Measurements from ENCODE around the gene OSMR. TPM values are rescaled to one million over a fixed set of nuclear protein-coding genes. Genes with fewer than 3 reads are reported as not detected.

The OSMR gene
- total and polyA plus RNA-seq, 2 of the 13 experiments (the other 11 are each of a cell fraction or from before 2014, with no cell fraction given): 21.3 to 86.5 TPM

- Histone ChIP-seq H3K4me1 (ENCODE audit: insufficient read depth, low read length) (peaks cover 37% of the 10 kb centered on the region), H3K27me3 (ENCODE audit: control insufficient read depth in 1 of 2, insufficient read depth in 2 of 2, low read length in 2 of 2) (no peaks in the 10 kb centered on the region), H3K4me3 (replicated peaks in 1 of 3; ENCODE audit: insufficient read depth in 1 of 3, low read depth in 2 of 3, low read length in 3 of 3) (no peak overlapping the region), H3K4me2 (ENCODE audit: low read depth, low read length) (peak overlapping the region; percentile 50), H3K36me3 (replicated peaks in 1 of 2; ENCODE audit: control insufficient read depth in 1 of 2, insufficient read depth in 2 of 2, low read length in 2 of 2) (no peaks in the 10 kb centered on the region), H2AFZ (ENCODE audit: low read length) (no peak overlapping the region), H3K9me3 (ENCODE audit: low read length) (peaks cover 10% of the 10 kb centered on the region), H3K27ac (ENCODE audit: extremely low read length, insufficient read depth, low read length) (peak overlapping the region; percentile 21), H4K20me1 (ENCODE audit: insufficient read depth, low read length) (no peaks in the 10 kb centered on the region; the same call in 1 of the 2 replicates), H3K79me2 (ENCODE audit: insufficient read depth, low read length) (peaks cover 69% of the 10 kb centered on the region), H3K9ac (ENCODE audit: insufficient read depth, low read depth, low read length) (no peak overlapping the region)
- ATAC-seq (peak; percentile 56; the same call in 2 of the 3 replicates), FAIRE-seq (no peak), DNase-seq (ENCODE audit: low spot score) (peak; percentile 45)
- intact Hi-C loops (cut with micrococcal nuclease; ENCODE audit: unreplicated experiment) (no loop called here), in situ Hi-C loops (cut with HindIII; ENCODE audit: extremely low pct_ligation_motif_present, low pct_unique_long_range_greater_than_20kb) (no loop called here)
- no TSS peak for BruUV-seq (replicated peaks)
- WGBS (ENCODE audit: low lambda C conversion rate): 4% methylated on average over 3 of the region's 3 CpGs
- POLR2A ChIA-PET: interaction anchor here (0.7 to 1.5 kb wide), 2 partner anchors 12 to 17 kb away, joined by 3 to 4 read pairs; no protein-coding TSS in a partner anchor
- CTCF ChIA-PET (ENCODE audit: low intra/inter-chr PET ratio, low total read pairs): no interaction called here
- no peak for TF ChIP-seq PHF21A (CRISPR knock-in tag; IDR thresholded peaks at IDR 0.05)
- TF ChIP-seq CREM (IDR thresholded peaks at IDR 0.05): peak; percentile 52; the same call in 1 of the 2 replicates
- no peak for TF ChIP-seq CREM (CRISPR knock-in tag; IDR thresholded peaks at IDR 0.05)
- TF ChIP-seq IRF1 (CRISPR knock-in tag; IDR thresholded peaks at IDR 0.05; ENCODE audit: low read depth): no peak
- TF ChIP-seq CBX1 (IDR thresholded peaks at IDR 0.05; ENCODE audit: low read depth): no peak
- TF ChIP-seq SOX13 (IDR thresholded peaks at IDR 0.05): no peak
- TF ChIP-seq SOX13 (CRISPR knock-in tag; conservative IDR thresholded peaks at IDR 0.05 in 1 of 2, IDR thresholded peaks at IDR 0.05 in 1 of 2): peak in 1 of 2 experiments; percentile 86; a peak in 2 of 4 replicates
- TF ChIP-seq SIN3A (IDR thresholded peaks at IDR 0.05; ENCODE audit: borderline replicate concordance, low read depth, low read length): no peak
- TF ChIP-seq ZNF17 (CRISPR knock-in tag; IDR thresholded peaks at IDR 0.05): no peak
- peak; percentile 46; the same call in 1 of the 2 replicates for TF ChIP-seq MED1 (CRISPR knock-in tag; IDR thresholded peaks at IDR 0.05)
- TF ChIP-seq, protein P1, sequence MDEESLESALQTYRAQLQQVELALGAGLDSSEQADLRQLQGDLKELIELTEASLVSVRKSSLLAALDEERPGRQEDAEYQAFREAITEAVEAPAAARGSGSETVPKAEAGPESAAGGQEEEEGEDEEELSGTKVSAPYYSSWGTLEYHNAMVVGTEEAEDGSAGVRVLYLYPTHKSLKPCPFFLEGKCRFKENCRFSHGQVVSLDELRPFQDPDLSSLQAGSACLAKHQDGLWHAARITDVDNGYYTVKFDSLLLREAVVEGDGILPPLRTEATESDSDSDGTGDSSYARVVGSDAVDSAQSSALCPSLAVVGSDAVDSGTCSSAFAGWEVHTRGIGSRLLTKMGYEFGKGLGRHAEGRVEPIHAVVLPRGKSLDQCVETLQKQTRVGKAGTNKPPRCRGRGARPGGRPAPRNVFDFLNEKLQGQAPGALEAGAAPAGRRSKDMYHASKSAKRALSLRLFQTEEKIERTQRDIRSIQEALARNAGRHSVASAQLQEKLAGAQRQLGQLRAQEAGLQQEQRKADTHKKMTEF (CRISPR knock-in tag; IDR thresholded peaks at IDR 0.05): peak; percentile 46; the same call in 1 of the 2 replicates
- no peak for TF ChIP-seq SRSF1 (optimal IDR thresholded peaks at IDR 0.05; ENCODE audit: low read depth, low read length)
- TF ChIP-seq ZNF180 (CRISPR knock-in tag; IDR thresholded peaks at IDR 0.05; ENCODE audit: borderline replicate concordance, low read depth): no peak
- TF ChIP-seq, protein P2, sequence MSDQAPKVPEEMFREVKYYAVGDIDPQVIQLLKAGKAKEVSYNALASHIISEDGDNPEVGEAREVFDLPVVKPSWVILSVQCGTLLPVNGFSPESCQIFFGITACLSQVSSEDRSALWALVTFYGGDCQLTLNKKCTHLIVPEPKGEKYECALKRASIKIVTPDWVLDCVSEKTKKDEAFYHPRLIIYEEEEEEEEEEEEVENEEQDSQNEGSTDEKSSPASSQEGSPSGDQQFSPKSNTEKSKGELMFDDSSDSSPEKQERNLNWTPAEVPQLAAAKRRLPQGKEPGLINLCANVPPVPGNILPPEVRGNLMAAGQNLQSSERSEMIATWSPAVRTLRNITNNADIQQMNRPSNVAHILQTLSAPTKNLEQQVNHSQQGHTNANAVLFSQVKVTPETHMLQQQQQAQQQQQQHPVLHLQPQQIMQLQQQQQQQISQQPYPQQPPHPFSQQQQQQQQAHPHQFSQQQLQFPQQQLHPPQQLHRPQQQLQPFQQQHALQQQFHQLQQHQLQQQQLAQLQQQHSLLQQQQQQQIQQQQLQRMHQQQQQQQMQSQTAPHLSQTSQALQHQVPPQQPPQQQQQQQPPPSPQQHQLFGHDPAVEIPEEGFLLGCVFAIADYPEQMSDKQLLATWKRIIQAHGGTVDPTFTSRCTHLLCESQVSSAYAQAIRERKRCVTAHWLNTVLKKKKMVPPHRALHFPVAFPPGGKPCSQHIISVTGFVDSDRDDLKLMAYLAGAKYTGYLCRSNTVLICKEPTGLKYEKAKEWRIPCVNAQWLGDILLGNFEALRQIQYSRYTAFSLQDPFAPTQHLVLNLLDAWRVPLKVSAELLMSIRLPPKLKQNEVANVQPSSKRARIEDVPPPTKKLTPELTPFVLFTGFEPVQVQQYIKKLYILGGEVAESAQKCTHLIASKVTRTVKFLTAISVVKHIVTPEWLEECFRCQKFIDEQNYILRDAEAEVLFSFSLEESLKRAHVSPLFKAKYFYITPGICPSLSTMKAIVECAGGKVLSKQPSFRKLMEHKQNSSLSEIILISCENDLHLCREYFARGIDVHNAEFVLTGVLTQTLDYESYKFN (CRISPR knock-in tag; conservative IDR thresholded peaks at IDR 0.05): peak; percentile 38; the same call in 1 of the 2 replicates
- TF ChIP-seq NCOA2 (CRISPR knock-in tag; IDR thresholded peaks at IDR 0.05): peak; percentile 73
- TF ChIP-seq YEATS4 (CRISPR knock-in tag; IDR thresholded peaks at IDR 0.05; ENCODE audit: borderline replicate concordance): no peak
- no peak for TF ChIP-seq ZIK1 (CRISPR knock-in tag; IDR thresholded peaks at IDR 0.05; ENCODE audit: borderline replicate concordance, low read depth)
- no peak for TF ChIP-seq FOXA1 (IDR thresholded peaks at IDR 0.05)
- peak; percentile 22; the same call in 1 of the 2 replicates for TF ChIP-seq FOXA1 (CRISPR knock-in tag; IDR thresholded peaks at IDR 0.05)
- TF ChIP-seq HOXD1 (CRISPR knock-in tag; IDR thresholded peaks at IDR 0.05): no peak
Observed at GRCh38 chr5:38858839-38859238, 13.0 kb downstream of the OSMR start.
